Right hindlimb (tissue), 1 donor: ENCODE results near the gene RELB.
"Not testable (repeated sequence)": the region's sequence is repeated elsewhere in the genome, so short reads cannot be mapped to it uniquely, and the experiment has no call there.

ENCODE experiments used
- DNase-seq: peaks from one replicate; pipeline ENCODE4 v3.0.0-alpha.2; 2018

RELB gene

DNA sequence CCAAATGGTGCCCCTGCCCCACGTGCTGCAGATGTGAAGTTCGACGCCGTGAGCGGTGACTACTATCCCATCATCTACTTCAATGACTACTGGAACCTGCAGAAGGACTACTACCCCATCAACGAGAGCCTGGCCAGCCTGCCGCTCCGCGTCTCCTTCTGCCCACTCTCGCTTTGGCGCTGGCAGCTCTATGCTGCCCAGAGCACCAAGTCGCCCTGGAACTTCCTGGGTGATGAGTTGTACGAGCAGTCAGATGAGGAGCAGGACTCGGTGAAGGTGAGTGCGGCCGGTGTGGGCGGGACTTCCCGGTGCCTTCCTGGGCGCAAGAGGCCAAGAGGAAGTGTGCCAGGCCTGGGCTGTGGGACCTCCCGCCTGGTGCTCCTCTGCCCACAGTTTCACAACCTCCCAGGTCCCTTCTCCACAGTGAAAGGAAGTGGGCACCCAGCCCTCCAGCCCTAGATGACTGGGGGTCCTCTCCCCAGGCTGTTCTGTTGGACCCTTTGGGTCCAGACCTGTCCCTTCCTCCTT lies 14.1 kb upstream of the RELB start:
- DNase-seq: no peak

GRCh38 chr19:44988273-44988672 lies 13.0 kb upstream of the RELB start:
- DNase-seq: no peak

DNA sequence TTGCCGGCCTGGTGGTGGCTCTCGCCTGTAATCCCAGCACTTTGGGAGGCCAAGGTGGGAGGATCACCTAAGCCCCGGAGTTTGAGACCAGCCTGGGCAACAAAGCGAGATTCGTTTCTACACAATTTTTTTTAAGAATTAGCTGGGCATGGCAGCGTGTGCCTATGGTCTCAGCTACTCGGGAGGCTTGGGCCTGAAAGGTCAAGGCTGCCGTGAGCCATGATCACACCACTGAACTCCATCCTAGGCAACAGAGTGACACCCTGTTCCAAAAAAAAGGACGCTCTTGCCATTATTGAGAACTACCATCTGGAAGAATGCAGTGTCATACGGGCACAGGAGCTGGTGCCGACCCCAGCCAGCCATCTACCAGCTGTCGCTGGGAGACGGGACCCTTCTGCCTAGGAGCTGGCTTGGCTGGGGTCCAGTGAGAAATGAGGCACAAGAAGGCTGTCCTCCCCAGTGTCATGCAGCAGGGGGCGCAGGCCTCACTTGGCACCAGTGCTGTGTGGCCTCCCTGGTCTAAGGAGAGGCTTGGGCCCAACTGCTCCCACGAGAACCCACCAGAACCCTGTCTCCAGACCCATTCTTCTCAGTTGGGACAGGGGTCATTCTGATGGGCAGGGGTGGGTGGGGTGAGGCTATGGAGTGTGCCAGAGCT lies 12.2 kb upstream of the RELB start:
- peak; percentile 46 for DNase-seq

DNA sequence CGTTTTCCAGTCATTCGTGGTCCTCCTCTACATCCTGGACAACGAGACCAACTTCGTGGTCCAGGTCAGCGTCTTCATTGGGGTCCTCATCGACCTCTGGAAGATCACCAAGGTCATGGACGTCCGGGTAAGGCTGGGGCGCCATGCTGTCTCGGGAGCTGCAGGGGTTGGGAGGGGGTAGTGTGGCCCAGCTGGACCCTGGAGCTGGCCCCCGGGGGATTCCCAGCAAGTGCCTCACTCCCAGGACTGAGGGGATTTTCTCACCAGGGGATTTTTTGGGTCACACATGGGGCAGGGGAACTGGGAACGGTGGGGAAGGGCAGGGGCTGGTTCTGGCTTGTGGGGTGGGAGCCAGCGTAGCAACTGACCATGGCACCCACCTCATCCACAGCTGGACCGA lies 10.8 kb upstream of the RELB start:
- DNase-seq: no peak

- no peak for DNase-seq
Measured at GRCh38 chr19:44990966-44991365, 10.3 kb upstream of the RELB start.

- DNase-seq: no peak
Measured at GRCh38 chr19:44992336-44993163, 8.7 kb upstream of the RELB start.

DNA sequence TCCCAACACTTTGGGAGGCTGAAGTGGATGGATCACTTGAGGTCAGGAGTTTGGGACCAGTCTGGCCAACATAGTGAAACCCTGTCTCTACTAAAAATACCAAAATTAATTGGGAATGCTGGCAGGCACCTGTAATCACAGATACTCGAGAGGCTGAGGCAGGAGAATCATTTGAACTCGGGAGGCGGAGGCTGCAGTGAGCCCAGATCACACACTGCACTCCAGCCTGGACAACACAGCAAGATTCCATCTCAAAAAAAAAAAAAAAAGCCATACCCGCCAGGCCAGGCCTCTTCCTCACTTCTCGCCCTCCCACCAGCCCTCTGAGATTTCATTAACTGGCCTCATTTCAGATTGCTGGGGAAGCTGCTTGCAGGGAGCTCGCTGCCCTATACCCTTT lies 7.7 kb upstream of the RELB start:
- no peak for DNase-seq

GRCh38 chr19:44993926-44994537 lies 7.2 kb upstream of the RELB start:
- DNase-seq: no peak

- no peak for DNase-seq
Measured at GRCh38 chr19:44998025-44998424, 3.2 kb upstream of the RELB start.

DNA sequence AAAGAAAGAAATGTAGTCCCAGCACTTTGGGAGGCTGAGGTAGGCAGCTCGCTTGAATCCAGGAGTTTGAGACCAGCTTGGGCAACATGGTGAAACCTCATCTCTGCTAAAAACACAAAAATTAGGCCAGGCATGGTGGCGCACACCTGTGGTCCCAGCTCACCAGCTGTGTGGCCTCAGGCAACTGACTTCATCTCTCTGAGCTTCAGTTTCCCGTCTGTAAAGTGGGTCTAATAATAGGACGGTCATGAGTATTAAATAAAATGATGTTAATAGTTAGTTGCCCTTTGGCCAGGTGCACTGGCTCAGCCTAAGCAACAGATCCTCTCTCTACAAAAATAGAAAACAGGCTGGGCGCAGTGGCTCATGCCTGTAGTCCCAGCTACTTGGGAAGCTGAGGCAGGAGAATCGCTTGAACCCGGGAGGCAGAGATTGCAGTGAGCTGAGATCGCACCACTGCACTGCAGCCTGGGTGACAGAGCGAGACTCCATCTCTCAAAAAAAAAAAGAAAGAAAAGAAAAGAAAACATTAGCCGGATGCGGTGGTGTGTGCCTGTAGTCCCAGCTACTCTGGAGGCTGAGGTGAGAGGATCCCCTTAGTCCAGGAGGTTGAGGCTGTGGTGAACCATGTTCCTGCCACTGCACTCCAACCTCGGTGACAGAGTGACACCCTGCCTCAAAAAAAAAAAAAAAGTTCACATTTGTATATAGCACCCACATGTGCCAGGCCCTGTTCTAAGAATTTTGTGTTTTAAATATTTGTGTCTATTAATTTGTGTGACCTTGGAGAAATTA lies 1.9 kb upstream of the RELB start:
- not testable (repeated sequence) for DNase-seq

DNA sequence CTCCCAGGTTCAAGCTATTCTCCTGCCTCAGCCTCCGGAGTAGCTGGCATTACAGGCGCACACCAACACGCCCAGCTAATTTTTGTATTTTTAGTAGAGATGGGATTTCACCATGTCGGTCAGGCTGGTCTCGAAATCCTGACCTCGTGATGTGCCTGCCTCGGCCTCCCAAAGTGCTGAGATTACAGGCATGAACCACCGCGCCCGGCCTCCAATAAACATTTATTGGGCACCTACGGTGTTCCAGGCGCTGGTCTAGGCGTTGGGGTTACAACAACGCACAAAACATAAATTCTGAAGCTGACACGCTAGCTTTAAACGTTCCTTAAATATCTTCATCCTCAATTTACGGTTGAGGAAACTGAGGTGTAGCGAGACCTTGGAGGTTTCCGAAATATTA lies 599 bp upstream of the RELB start:
- not testable (repeated sequence) for DNase-seq

DNA sequence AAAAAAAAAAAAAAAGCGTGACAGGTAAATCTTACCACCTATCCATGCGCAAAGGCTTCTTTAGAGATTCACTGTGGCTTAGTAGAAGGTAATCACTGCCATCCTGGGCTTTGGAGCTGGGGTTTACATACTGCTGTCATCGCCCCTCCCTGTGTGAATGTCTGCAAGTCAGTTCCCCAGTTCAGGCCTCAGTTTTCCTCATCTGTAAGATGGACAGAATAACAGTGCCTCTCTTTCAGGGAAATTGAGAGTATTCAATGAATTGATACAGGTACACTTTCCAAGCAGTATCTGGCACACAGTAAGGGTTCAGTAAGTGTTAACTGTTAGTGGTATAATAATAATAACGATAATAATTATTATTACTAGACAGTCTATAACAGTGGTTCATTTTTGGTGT lies 2.2 kb downstream of the RELB start:
- DNase-seq: no peak

- no peak for DNase-seq
Measured at GRCh38 chr19:45005787-45006186, 4.5 kb downstream of the RELB start.

DNA sequence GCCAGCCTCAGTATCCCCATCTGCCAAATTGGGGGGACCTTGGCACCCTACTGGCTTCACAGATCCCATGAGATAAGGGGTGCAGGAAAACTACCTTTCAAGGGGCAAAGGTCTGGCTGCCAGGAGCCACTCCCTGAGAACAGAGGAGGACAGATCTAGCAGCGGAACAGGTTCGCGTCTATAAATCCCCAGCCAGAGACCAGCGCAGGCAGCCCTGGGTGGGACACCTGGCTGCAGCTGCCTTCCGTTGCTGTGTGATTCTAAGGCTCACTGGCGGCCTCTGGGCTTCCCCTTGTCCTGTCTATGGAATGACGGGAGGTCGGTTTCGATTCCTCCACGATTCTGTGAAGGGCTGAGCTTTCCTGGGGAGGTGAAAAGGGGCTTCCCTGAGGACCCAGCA lies 7.3 kb downstream of the RELB start:
- no peak for DNase-seq

DNA sequence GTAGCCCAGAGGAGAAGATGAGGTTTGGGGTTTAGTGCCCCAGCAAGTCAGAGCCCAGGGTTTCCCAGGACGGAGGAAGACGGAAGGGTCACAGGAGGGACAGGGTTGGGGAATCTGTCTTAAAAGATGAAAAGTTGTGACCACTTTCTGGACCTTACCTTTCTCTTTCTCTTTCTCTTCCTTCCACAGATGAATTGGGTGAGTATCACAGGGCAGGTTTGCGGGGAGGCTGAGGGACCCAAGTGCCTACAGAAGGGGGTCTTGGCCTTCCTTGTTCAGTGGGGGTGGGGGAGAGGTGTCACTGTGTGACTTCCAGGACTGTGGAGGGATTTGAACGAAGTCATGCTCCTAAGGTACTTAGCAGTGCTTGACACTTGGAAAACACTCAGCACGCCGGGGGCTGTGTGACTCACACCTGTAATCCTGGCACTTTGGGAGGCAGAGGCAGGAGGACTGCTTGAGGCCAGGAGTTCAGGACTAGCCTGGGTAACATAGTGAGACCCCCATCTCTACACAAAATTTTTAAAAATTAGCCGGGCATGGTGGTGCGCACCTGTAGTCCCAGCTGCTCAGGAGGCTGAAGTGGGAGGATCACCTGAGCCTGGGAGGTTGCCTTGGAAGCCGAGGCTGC lies 8.5 kb downstream of the RELB start:
- no peak for DNase-seq

DNA sequence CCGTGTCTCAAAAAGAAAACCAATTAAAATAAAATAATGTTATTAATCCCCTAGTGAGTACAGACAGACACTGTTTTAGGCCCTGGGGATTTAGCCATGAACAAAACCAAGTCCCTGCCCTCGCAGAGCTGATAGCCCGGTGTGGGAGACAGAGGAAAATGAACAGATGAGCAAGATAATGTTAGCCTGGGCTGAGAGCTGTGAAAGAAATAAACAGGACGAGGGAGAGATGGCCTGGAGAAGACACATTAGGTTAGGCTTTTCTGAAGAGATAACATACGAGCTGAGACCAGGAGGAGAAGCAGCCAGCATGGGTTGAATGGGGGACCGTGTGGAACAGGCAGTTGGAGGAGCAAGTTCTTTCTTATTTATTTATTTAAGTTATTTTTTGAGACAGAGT lies 9.0 kb downstream of the RELB start:
- no peak for DNase-seq

DNA sequence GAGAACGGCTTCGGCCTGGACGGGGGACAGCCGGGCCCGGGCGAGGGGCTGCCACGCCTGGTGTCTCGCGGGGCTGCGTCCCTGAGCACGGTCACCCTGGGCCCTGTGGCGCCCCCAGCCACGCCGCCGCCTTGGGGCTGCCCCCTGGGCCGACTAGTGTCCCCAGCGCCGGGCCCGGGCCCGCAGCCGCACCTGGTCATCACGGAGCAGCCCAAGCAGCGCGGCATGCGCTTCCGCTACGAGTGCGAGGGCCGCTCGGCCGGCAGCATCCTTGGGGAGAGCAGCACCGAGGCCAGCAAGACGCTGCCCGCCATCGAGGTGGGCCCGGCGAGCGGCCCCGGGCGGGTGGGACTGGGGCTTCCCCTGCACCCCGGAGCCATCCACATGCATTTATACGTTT lies 10.7 kb downstream of the RELB start:
- no peak for DNase-seq

DNA sequence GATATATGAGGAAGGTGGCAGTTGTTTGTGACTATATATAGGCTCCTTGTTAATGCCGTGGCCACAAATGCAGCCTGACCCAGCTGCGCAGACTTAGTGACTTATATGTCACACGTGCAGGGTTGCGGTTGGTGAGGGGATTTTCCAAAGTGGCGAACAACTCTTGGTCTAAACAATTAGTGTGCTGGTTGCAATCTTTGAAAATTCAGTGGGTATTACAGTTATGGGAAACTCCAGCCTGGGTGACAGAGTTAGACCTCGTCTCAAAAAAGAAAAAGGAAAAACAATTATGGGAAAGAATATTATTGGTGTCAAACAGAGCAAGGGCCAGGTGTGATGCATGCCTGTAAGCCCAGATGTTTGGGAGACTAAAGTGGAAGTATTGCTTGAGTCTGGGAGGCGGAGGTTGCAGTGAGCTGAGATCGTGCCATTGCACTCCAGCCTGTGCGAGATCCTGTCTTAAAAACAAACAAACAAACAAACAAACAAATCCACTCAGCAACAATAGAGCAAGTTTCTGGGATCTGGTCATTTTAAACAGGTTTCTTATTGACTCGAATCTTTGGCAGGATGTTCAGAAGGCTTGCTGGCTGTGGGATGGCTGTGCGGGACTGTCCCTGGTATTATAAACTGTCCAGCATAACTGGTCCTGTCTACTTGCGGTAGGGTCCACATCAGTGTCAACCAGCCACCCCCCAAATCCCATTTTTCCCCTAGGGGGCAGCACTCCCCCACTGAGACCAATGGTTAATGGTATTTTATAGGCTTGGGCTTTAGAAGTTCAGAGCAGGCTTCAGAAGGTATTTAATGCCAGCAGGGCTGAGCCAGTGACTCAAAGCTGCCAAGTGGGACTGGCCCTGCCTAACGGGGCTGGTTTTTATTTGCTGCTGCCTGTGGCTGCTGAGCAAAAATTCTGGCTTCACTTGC lies 15.4 kb downstream of the RELB start:
- peak; percentile 78 for DNase-seq

DNA sequence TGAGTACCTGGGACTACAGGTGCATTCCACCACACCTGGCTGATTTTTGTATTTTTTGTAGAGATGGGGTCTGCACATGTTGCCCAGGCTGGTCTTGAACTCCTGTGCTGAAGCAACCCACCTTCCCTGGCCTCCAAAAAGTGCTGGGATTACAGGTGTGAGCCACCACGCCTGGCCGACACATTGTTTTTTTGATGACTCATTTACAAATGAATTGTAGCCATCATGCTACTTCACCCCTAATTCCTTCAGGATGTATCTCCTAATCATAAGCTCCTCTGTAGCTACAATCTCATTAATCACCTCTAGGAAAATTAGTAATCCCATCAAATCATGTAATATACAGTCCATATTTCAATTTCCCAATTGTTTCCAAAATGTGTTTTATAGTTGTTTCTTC lies 17.9 kb downstream of the RELB start:
- DNase-seq: no peak

- DNase-seq: no peak
Measured at GRCh38 chr19:45020071-45020470, 18.8 kb downstream of the RELB start.

GRCh38 chr19:45021971-45022370 lies 20.7 kb downstream of the RELB start:
- no peak for DNase-seq
